ENCODE measurements around the gene ADGRA1.

GRCh38 chr10:133100186-133100585 lies 12.5 kb downstream of the ADGRA1 start:
- TF ChIP-seq POLR2AphosphoS5 (IDR thresholded peaks at IDR 0.05) = no peak
- no peak for TF ChIP-seq POLR2A (IDR thresholded peaks at IDR 0.05)
- no peak for TF ChIP-seq CTCF (IDR thresholded peaks at IDR 0.05)
